Activated CD4-positive, CD25-positive, alpha-beta regulatory T cell treated with anti-CD3 and anti-CD28 coated beads, Interleukin-2, amount 50 U/mL, for 72 hours (primary cell): ENCODE data around the gene SENP2.
"Not testable (repeated sequence)": the region's sequence is repeated elsewhere in the genome, so short reads cannot be mapped to it uniquely, and the experiment has no call there.

ENCODE experiments used
- DNase-seq: peaks from one replicate; pipeline ENCODE4 v3.0.0; 2021

Gene SENP2

DNA sequence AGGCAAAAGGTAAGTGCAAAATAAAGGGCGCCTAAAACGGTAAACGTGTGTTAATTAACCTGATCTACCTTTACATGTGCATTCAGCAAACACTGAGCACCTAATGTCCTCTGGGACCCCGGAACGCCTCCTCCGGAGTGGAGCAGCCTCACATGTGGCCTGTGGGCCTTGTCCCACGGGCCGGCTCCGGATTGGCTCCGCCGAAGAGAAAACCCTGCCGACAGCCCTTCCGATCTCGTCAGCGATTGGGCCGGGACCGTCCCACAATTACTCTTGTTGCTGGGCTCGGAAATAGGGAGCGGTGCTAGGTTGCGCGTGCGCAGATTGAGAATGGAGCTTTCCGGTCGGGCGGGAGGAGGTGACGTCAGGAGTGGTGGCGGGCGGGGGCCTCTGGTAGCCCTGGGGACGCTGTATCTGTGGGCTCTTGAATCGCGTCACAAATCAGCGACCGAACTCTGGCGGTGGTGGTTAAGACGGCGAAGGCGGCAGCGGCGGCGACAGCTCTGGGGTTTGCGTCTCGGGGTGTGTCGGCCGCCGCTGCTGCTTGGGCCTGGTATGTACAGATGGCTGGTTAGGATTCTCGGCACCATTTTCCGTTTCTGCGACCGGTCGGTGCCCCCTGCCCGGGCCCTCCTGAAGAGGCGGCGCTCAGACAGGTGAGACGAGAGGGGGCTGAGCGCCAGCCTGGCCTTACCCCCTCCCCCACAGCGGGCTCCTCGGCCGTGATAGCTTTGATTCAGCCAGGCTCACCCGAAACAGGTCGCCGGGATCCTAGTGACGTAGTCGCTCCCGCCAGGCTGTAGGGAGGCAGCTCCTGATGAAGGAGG is at the start of gene SENP2:
TSS of gene SENP2 (plus strand) at position 437 of the 827 bp plus-strand sequence. CDS start at position 556, 119 bp downstream.
- DNase-seq, result peak; percentile 99

GRCh38 chr3:185537369-185537970 is 48.6 kb upstream of the SENP2 start:
- DNase-seq, result no peak

DNA sequence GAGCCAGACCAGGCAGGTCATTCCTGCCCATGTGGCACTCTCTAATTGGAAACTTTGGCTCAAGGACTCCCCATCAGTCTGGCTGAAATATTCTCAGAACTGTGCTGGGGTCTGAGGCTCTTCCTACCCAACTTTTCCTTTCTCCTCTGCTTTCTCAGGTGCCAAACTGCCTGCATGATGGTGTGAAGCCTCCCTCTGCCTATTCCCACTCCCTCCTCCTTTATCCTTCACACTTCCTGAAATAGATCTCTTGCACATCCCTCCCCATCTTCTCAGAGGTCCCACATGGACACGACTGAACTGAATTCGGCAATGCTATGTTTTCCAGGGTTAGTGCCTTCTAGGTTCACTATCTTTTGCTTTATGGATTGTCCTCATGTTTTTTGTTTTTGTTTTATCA is 46.2 kb upstream of the SENP2 start:
- DNase-seq, result no peak

GRCh38 chr3:185540695-185541094 is 45.4 kb upstream of the SENP2 start:
- no peak for DNase-seq

- DNase-seq, result no peak
Measured at GRCh38 chr3:185549122-185549521, 37.0 kb upstream of the SENP2 start.

GRCh38 chr3:185549651-185550111 is 36.4 kb upstream of the SENP2 start:
- DNase-seq, result no peak

GRCh38 chr3:185552358-185552877 is 33.7 kb upstream of the SENP2 start, which contains the start of gene LIPH:
Gene LIPH, minus strand, starts transcription at chr3:185552588. Its CDS starts 117 bp downstream, at chr3:185552471.
- DNase-seq, result no peak

DNA sequence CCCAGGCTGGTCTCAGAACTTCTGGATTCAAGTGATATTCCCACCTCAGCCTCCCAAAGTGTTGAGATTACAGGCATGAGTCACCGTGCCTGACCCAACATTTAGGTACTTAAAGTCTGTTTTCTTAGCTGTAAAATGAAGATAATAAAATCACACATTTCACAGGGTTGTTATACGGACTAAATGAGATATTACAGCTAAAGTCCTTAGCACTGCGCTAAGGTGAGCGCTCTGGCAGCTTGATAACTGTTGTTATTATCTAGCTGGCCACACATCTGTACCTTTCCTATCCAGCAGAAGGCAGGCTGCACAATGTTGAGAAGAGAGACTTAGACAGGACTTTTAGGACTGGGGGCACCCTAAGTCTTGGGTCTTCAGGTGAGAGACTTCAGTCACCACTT is 31.0 kb upstream of the SENP2 start:
- no peak for DNase-seq

- DNase-seq, result no peak
Measured at GRCh38 chr3:185555860-185556347, 30.2 kb upstream of the SENP2 start.

- DNase-seq, result not testable (repeated sequence)
Measured at GRCh38 chr3:185556640-185557039, 29.5 kb upstream of the SENP2 start.

- DNase-seq, result no peak
Measured at GRCh38 chr3:185558395-185558794, 27.7 kb upstream of the SENP2 start.

GRCh38 chr3:185559706-185560090 is 26.4 kb upstream of the SENP2 start:
- DNase-seq, result no peak

DNA sequence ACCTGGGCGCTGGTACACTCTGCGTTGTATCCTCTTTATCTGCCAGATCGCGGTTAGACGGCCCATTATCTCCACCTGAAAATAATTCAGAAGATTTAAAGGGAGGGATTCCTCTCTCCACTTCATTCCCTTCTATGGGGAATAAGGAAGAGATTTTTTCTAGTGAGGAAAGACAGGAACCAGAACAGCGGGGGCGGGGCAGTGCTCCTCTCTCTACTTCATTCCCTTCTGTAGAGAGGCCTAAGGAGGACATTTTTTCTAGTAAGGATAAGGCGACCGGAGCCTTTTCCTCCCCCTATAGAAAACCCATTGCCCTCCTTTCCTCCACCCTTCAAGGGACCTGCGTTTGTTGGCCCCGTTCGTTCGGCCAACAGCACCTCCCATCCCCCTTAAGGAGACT is 25.4 kb upstream of the SENP2 start:
- DNase-seq, result no peak

- DNase-seq, result no peak
Measured at GRCh38 chr3:185561374-185561943, 24.6 kb upstream of the SENP2 start.

DNA sequence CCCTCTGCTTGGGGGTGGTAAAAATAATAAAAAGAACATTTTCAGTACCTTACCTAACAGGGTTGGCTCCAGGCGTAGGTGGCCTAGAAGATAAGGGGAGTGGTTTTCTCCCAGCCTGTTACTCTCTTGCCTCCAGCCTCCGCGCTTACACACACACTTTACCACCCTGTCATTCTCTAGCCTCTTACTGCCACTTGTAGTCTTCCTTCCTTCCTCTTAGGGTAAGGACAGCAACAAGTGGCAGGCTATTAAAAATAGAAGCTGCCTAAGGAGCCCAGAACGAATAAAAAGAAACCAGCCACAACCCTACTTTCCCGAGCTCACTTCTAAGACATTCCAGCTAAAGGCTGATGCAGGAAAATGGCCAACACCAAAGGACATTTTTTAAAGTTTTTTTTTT is 24.1 kb upstream of the SENP2 start:
- DNase-seq, result no peak

DNA sequence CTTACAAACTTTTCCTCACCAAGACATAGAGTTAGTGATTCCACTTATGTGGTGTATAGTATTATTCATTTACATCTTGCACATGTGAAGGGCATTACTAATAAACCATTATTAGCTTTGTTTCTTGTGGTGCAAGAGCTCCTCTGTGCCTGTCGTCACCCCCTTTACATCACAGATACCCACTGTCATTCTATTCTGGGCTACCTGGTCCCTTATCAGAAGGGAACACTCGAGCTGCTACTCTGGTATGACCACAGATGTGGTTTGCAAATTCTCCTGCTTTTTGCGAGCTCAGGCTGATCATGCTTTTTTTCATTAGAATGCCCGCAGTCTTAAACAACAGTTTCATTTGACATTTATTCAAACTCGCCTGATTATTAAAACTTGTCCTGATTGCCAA is 13.9 kb upstream of the SENP2 start:
- no peak for DNase-seq

GRCh38 chr3:185575108-185575869 is 10.8 kb upstream of the SENP2 start:
- not testable (repeated sequence) for DNase-seq

DNA sequence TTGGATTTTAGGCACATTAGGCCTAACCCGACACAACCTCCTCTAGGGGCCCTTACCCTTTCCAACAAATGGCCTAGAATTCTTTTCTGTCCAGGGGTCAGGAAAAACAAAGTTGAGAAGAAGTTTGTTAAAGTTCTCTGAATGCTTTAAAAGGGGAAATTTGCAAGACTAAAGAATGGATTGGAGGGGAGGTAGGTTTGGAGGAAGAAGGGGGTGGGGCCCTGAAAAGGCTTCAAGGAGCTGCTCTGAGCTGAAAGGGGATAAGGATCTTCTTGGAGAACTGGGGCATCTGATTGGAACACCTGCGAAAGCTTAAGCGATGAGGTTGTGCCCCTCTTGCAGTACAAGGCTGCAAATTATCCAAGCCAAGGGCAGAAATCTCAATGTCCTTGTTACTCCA is 3.9 kb upstream of the SENP2 start:
- no peak for DNase-seq

DNA sequence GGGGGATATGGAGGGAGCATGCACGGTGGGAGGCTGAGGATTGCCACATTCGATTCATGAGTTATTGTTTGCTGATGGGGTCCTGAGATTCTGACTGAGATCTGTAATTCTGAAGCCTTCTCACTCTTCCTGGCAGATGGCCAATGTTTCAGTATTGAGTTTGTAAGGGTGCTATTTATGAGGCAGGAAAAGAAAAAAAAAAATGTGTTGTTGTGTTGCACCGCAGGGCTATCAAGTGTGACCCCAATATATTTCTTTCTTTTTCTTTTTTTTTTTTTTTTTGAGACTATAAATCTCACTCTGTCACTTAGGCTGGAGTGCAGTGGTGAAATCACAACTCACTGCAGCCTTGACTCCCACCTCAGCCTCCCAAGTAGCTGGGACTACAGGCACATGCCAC is 3.2 kb upstream of the SENP2 start:
- DNase-seq, result no peak

DNA sequence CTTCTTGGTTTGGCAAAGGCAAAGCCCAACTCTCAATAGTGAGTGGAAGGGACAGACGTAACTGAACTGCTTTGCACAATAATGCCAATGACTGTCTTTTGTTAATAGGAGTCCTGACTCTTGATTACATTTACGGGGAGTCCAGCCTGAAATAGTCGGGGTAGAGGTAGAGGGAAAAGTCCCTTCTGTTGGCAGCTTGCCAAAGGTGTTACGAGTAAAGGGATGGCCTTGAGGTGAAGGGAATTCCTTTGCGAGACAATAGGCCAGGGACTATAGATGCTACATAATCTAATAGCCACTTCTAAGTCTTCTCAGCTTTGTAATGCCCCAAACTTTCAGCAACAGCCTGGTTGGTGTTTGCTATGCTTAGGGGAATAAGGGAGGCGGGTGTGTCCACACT is 2.2 kb upstream of the SENP2 start:
- no peak for DNase-seq

DNA sequence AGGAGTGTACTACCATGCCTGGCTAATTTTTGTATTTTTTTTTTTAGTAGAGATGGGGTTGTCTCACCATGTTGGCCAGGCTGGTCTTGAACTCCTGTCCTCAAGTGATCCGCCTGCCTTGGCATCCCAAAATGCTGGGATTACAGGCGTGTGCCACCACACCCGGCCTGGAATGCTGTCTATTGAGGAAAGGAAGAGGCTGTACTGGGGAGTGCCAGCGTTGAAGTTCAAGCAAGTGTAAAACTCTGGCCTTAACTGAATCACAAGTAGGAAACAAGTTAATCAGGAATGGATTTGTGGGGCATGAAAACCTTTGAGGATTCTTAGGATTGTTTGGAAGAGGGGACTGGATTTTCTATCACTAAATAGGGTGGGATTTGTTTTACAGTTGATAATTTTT is 1.4 kb upstream of the SENP2 start:
- no peak for DNase-seq

GRCh38 chr3:185585518-185585858 is 607 bp upstream of the SENP2 start:
- no peak for DNase-seq

DNA sequence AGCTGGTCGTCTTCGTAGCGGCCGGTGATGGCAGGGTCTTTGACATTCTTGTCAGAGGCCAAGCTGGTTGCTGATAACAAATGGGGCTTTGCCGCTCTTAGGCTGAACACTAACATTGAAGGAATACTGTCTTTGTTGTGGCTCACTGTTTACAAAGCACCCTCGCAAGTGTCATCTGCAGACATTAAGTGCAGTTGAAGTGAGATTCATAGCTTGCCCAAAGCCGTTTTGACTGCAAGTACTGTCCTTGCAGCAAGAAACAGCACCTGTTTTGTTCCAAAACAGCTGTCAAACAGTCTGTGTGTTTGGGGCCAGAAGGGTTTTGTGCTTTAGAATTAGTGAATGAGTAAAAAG is 568 bp downstream of the SENP2 start:
- no peak for DNase-seq
